HEK293 (cell line): ENCODE data around the gene PRR35.

Experiments used
- BCL6B ChIP-seq: fragments of 450-650 bp; formaldehyde crosslinking; IDR thresholded peaks from 2 replicates; pipeline ENCODE4 v1.5.1; 2017; ENCODE audit warnings: missing biosample characterization, missing genetic modification characterization
- GFI1B ChIP-seq: fragments of 450-650 bp; formaldehyde crosslinking; IDR thresholded peaks from 2 replicates; pipeline ENCODE4 v1.5.1; 2016; ENCODE audit warnings: missing biosample characterization, missing genetic modification characterization
- GLI4 ChIP-seq: fragments of 450-650 bp; formaldehyde crosslinking; IDR thresholded peaks from 2 replicates; pipeline ENCODE4 v1.5.1; 2016; ENCODE audit warnings: missing biosample characterization, missing genetic modification characterization
- KLF1 ChIP-seq: fragments of 450-650 bp; formaldehyde crosslinking; IDR thresholded peaks from 2 replicates; pipeline ENCODE4 v1.5.1; 2016; ENCODE audit warnings: missing biosample characterization, missing genetic modification characterization
- PRDM10 ChIP-seq: fragments of 450-650 bp; formaldehyde crosslinking; IDR thresholded peaks from 2 replicates; pipeline ENCODE4 v1.5.1; 2016; ENCODE audit warnings: missing biosample characterization, missing genetic modification characterization
- PRDM6 ChIP-seq: fragments of 450-650 bp; formaldehyde crosslinking; IDR thresholded peaks from 2 replicates; pipeline ENCODE4 v1.5.1; 2017; ENCODE audit warnings: missing biosample characterization, missing genetic modification characterization
- SALL2 ChIP-seq: fragments of 450-650 bp; formaldehyde crosslinking; IDR thresholded peaks from 2 replicates; pipeline ENCODE4 v1.5.0; 2017; ENCODE audit warnings: missing biosample characterization, mild to moderate bottlenecking, missing genetic modification characterization, borderline replicate concordance
- ZBTB49 ChIP-seq: fragments of 450-650 bp; formaldehyde crosslinking; IDR thresholded peaks from 2 replicates; pipeline ENCODE4 v1.5.1; 2016; ENCODE audit warnings: missing biosample characterization, missing genetic modification characterization, low read depth
- ZFP41 ChIP-seq: fragments of 450-650 bp; formaldehyde crosslinking; IDR thresholded peaks from 2 replicates; pipeline ENCODE4 v1.5.1; 2016; ENCODE audit warnings: missing biosample characterization, missing genetic modification characterization, borderline replicate concordance
- ZFP69B ChIP-seq: fragments of 450-650 bp; formaldehyde crosslinking; IDR thresholded peaks from 2 replicates; pipeline ENCODE4 v1.5.1; 2016; ENCODE audit warnings: missing biosample characterization, missing genetic modification characterization
- ZNF133 ChIP-seq: fragments of 450-650 bp; formaldehyde crosslinking; IDR thresholded peaks from 2 replicates; pipeline ENCODE4 v1.5.1; 2016; ENCODE audit warnings: missing biosample characterization, missing genetic modification characterization
- ZNF19 ChIP-seq: fragments of 450-650 bp; formaldehyde crosslinking; IDR thresholded peaks from 2 replicates; pipeline ENCODE4; 2016; ENCODE audit warnings: missing biosample characterization, missing genetic modification characterization, low read depth
- ZNF2 ChIP-seq: fragments of 450-650 bp; formaldehyde crosslinking; IDR thresholded peaks from 2 replicates; pipeline ENCODE4 v1.5.1; 2016; ENCODE audit warnings: missing biosample characterization, missing genetic modification characterization
- ZNF214 ChIP-seq: fragments of 450-650 bp; formaldehyde crosslinking; IDR thresholded peaks from 2 replicates; pipeline ENCODE4 v1.5.1; 2017; ENCODE audit warnings: missing biosample characterization, mild to moderate bottlenecking, missing genetic modification characterization, borderline replicate concordance
- ZNF274 ChIP-seq, 2 experiments: fragments of 200-500 bp in 1 of 2; fragments of 450-650 bp in 1 of 2; sonication (Bioruptor generic) in 1 of 2; formaldehyde crosslinking in 1 of 2; IDR thresholded peaks; 2 replicates each; pipeline versions ENCODE4 v1.5.1 to v1.6.1; 2014 to 2016; ENCODE audit warnings: borderline replicate concordance in 1 of 2, inconsistent platforms in 1 of 2, low read length in 1 of 2, missing biosample characterization in 1 of 2, missing genetic modification characterization in 1 of 2
- ZNF311 ChIP-seq: fragments of 450-650 bp; formaldehyde crosslinking; IDR thresholded peaks from 2 replicates; pipeline ENCODE4 v1.5.1; 2017; ENCODE audit warnings: missing biosample characterization, missing genetic modification characterization, borderline replicate concordance
- ZNF335 ChIP-seq: fragments of 450-650 bp; formaldehyde crosslinking; conservative IDR thresholded peaks from 2 replicates; pipeline ENCODE4 v1.5.1; 2016; ENCODE audit warnings: missing biosample characterization, missing genetic modification characterization
- ZNF354C ChIP-seq: fragments of 450-650 bp; formaldehyde crosslinking; IDR thresholded peaks from 2 replicates; pipeline ENCODE4 v1.5.1; 2016; ENCODE audit warnings: missing biosample characterization, missing genetic modification characterization, low read depth, borderline replicate concordance
- ZNF416 ChIP-seq: fragments of 450-650 bp; formaldehyde crosslinking; IDR thresholded peaks from 2 replicates; pipeline ENCODE4 v1.5.1; 2016; ENCODE audit warnings: missing biosample characterization, missing genetic modification characterization
- ZNF433 ChIP-seq: fragments of 450-650 bp; formaldehyde crosslinking; IDR thresholded peaks from 2 replicates; pipeline ENCODE4 v1.5.1; 2016; ENCODE audit warnings: missing biosample characterization, missing genetic modification characterization, low read depth
- ZNF549 ChIP-seq: fragments of 450-650 bp; IDR thresholded peaks from 2 replicates; pipeline ENCODE4 v1.5.1; 2018; ENCODE audit warnings: missing biosample characterization, missing genetic modification characterization, mild to moderate bottlenecking, inconsistent platforms, moderate library complexity
- ZNF585B ChIP-seq: fragments of 450-650 bp; formaldehyde crosslinking; IDR thresholded peaks from 2 replicates; pipeline ENCODE4 v1.5.1; 2016; ENCODE audit warnings: missing biosample characterization, missing genetic modification characterization
- ZNF596 ChIP-seq: fragments of 450-650 bp; IDR thresholded peaks from 2 replicates; pipeline ENCODE4 v1.5.0; 2018; ENCODE audit warnings: missing biosample characterization, mild to moderate bottlenecking, missing genetic modification characterization, moderate library complexity
- ZNF623 ChIP-seq: fragments of 450-650 bp; formaldehyde crosslinking; IDR thresholded peaks from 2 replicates; pipeline ENCODE4 v1.5.1; 2016; ENCODE audit warnings: missing biosample characterization, missing genetic modification characterization
- ZNF624 ChIP-seq: fragments of 450-650 bp; formaldehyde crosslinking; IDR thresholded peaks from 2 replicates; pipeline ENCODE4 v1.5.1; 2017; ENCODE audit warnings: missing biosample characterization, missing genetic modification characterization
- ZNF626 ChIP-seq: fragments of 450-650 bp; sonication (Bioruptor Pico); formaldehyde crosslinking; IDR thresholded peaks from 2 replicates; pipeline ENCODE4 v1.5.1; 2018; ENCODE audit warnings: missing biosample characterization, missing genetic modification characterization, inconsistent platforms
- ZNF747 ChIP-seq: fragments of 450-650 bp; formaldehyde crosslinking; IDR thresholded peaks from 2 replicates; pipeline ENCODE4 v1.5.1; 2016; ENCODE audit warnings: missing biosample characterization, missing genetic modification characterization
- ZNF843 ChIP-seq: fragments of 450-650 bp; formaldehyde crosslinking; IDR thresholded peaks from 2 replicates; pipeline ENCODE4 v1.5.1; 2016; ENCODE audit warnings: missing biosample characterization, missing genetic modification characterization
- ZSCAN5A ChIP-seq: fragments of 450-650 bp; formaldehyde crosslinking; IDR thresholded peaks from 2 replicates; pipeline ENCODE4 v1.5.1; 2016; ENCODE audit warnings: missing biosample characterization, missing genetic modification characterization

Gene PRR35

GRCh38 chr16:528111-529011 lies 31.8 kb upstream of the PRR35 start (continued):
- TF ChIP-seq ZNF623 (tag by site-specific recombination) = no peak
- TF ChIP-seq ZNF274 (IDR thresholded peaks at IDR 0.05; ENCODE audit: low read length) = no peak
- TF ChIP-seq ZNF274 (tag by site-specific recombination; IDR thresholded peaks at IDR 0.05; ENCODE audit: borderline replicate concordance) = no peak
- TF ChIP-seq ZNF747 (tag by site-specific recombination) = no peak
- no peak for TF ChIP-seq ZNF416 (tag by site-specific recombination)
- TF ChIP-seq BCL6B (tag by site-specific recombination) = no peak
- no peak for TF ChIP-seq ZFP69B (tag by site-specific recombination)
- TF ChIP-seq ZNF19 (tag by site-specific recombination) = no peak
- no peak for TF ChIP-seq ZNF585B
- no peak for TF ChIP-seq ZNF549 (tag by site-specific recombination)
- no peak for TF ChIP-seq PRDM6 (tag by site-specific recombination)
- no peak for TF ChIP-seq GFI1B (tag by site-specific recombination)
- TF ChIP-seq ZNF214 (tag by site-specific recombination) = no peak
- TF ChIP-seq ZNF311 = no peak
- no peak for TF ChIP-seq ZNF624 (tag by site-specific recombination)
- TF ChIP-seq ZSCAN5A (tag by site-specific recombination) = peak; percentile 68; the same call in 1 of the 2 replicates
- no peak for TF ChIP-seq SALL2
- no peak for TF ChIP-seq ZNF2 (tag by site-specific recombination)
- TF ChIP-seq ZNF335 = peak; percentile 93
- no peak for TF ChIP-seq ZNF433 (tag by site-specific recombination)
- no peak for TF ChIP-seq ZFP41 (tag by site-specific recombination)
- no peak for TF ChIP-seq ZNF843 (tag by site-specific recombination)
- peak; percentile 66; the same call in 1 of the 2 replicates for TF ChIP-seq PRDM10 (tag by site-specific recombination)
- no peak for TF ChIP-seq ZNF626
- no peak for TF ChIP-seq ZBTB49 (tag by site-specific recombination)
- no peak for TF ChIP-seq GLI4 (tag by site-specific recombination)
- TF ChIP-seq ZNF596 (tag by site-specific recombination) = no peak
- TF ChIP-seq ZNF354C (tag by site-specific recombination) = no peak
- no peak for TF ChIP-seq KLF1 (tag by site-specific recombination)
- no peak for TF ChIP-seq ZNF133 (tag by site-specific recombination)
